ENCODE results near the gene MBOAT7. TPM values are rescaled to one million over a fixed set of nuclear protein-coding genes. Genes with fewer than 3 reads are reported as not detected.

MBOAT7 gene
- total and polyA plus RNA-seq, 2 donors (not counting 3 experiments of a cell fraction or from before 2014, with no cell fraction given): 204 to 218 TPM

GRCh38 chr19:54125713-54126112 lies 63.7 kb downstream of the MBOAT7 start:
- H3K36me3 ChIP-seq (ENCODE audit: control insufficient read depth in 2 of 2, extremely low read depth in 1 of 2, insufficient read depth in 2 of 2, low read length in 2 of 2): peaks cover 10 to 60% of the 10 kb centered on the region in 2 experiments
- FAIRE-seq (no peak), DNase-seq (ENCODE audit: low read depth, low spot score) (no peak)
- H3K4me1 ChIP-seq (ENCODE audit: control insufficient read depth, extremely low read depth, insufficient read depth, low read length): no peaks in the 10 kb centered on the region
- no peaks in the 10 kb centered on the region for H3K79me2 ChIP-seq (ENCODE audit: control insufficient read depth, insufficient read depth, low read length)
- ChIA-PET POLR2A (no interaction called here), CTCF (no interaction called here)
- H3K4me2 ChIP-seq (ENCODE audit: insufficient read depth, low read length): no peak overlapping the region
- no peaks in the 10 kb centered on the region for H4K20me1 ChIP-seq (replicated peaks; ENCODE audit: control insufficient read depth, extremely low read depth, insufficient read depth, low read length)
- dilution Hi-C loops (cut with MboI; ENCODE audit: extremely low pct_ligation_motif_present, low sequenced_read_pairs) (no loop called here), intact Hi-C loops (cut with micrococcal nuclease) (no loop called here)
- no peaks in the 10 kb centered on the region for H3K27me3 ChIP-seq (ENCODE audit: control insufficient read depth in 2 of 2, insufficient read depth in 2 of 2, low read length in 2 of 2)
- H2AFZ ChIP-seq (ENCODE audit: low read depth, low read length): no peak overlapping the region
- H3K9me3 ChIP-seq (replicated peaks; ENCODE audit: control insufficient read depth, insufficient read depth, low read length): no peaks in the 10 kb centered on the region
- TF ChIP-seq FOS (IDR thresholded peaks at IDR 0.05; ENCODE audit: borderline replicate concordance, insufficient read depth, low read length) (no peak), POLR2AphosphoS5 (IDR thresholded peaks at IDR 0.05; ENCODE audit: insufficient read depth, low read depth, low read length) (no peak), GATA2 (IDR thresholded peaks at IDR 0.05; ENCODE audit: insufficient read depth, insufficient read length, low read depth, low read length) (no peak), MYC (IDR thresholded peaks at IDR 0.05; ENCODE audit: low read depth, low read length) (no peak), POLR2A (IDR thresholded peaks at IDR 0.05; ENCODE audit: low read depth, low read length) (no peak), MAX (IDR thresholded peaks at IDR 0.05; ENCODE audit: insufficient read depth, insufficient read length) (no peak), EZH2 (IDR thresholded peaks at IDR 0.05; ENCODE audit: borderline replicate concordance, low read depth, low read length, severe bottlenecking) (no peak), JUN (IDR thresholded peaks at IDR 0.05; ENCODE audit: borderline replicate concordance, insufficient read depth, insufficient read length, low read depth) (no peak)
- TF ChIP-seq, protein P1, sequence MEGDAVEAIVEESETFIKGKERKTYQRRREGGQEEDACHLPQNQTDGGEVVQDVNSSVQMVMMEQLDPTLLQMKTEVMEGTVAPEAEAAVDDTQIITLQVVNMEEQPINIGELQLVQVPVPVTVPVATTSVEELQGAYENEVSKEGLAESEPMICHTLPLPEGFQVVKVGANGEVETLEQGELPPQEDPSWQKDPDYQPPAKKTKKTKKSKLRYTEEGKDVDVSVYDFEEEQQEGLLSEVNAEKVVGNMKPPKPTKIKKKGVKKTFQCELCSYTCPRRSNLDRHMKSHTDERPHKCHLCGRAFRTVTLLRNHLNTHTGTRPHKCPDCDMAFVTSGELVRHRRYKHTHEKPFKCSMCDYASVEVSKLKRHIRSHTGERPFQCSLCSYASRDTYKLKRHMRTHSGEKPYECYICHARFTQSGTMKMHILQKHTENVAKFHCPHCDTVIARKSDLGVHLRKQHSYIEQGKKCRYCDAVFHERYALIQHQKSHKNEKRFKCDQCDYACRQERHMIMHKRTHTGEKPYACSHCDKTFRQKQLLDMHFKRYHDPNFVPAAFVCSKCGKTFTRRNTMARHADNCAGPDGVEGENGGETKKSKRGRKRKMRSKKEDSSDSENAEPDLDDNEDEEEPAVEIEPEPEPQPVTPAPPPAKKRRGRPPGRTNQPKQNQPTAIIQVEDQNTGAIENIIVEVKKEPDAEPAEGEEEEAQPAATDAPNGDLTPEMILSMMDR (IDR thresholded peaks at IDR 0.05; ENCODE audit: extremely low read depth in 1 of 2, insufficient read depth in 1 of 2, low read depth in 1 of 2, low read length in 2 of 2): no peak
- BruUV-seq (replicated peaks): no TSS peak
- no peak overlapping the region for H3K4me3 ChIP-seq (replicated peaks in 1 of 3; ENCODE audit: insufficient read depth in 1 of 3, low read depth in 1 of 3, low read length in 3 of 3)
- no peaks in the 10 kb centered on the region for H3K9me1 ChIP-seq (replicated peaks; ENCODE audit: control insufficient read depth, extremely low read depth, insufficient read depth, low read length)
- no peak overlapping the region for H3K27ac ChIP-seq (ENCODE audit: insufficient read depth, low read depth, low read length)
- no peak overlapping the region for H3K9ac ChIP-seq (replicated peaks; ENCODE audit: extremely low read depth, insufficient read depth, low read length)
